GM18861 (cell line): ENCODE data around the gene CRHR2.
A peak's percentile ranks its signal among the peaks of the same experiment; 100 is the strongest.
"Not testable (repeated sequence)": the region's sequence is repeated elsewhere in the genome, so short reads cannot be mapped to it uniquely, and the experiment has no call there.

Experiments
- ATAC-seq: cut with Tn5 transposase; IDR thresholded peaks from one replicate; pipeline ENCODE4 v1.9.1; 2021; ENCODE audit not compliant: unreplicated experiment

CRHR2 gene

GRCh38 chr7:30682212-30683083, at the start of gene CRHR2:
CRHR2 (minus strand) TSS chr7:30682456; CDS start chr7:30682280, 176 bp downstream.
- ATAC-seq = no peak

DNA sequence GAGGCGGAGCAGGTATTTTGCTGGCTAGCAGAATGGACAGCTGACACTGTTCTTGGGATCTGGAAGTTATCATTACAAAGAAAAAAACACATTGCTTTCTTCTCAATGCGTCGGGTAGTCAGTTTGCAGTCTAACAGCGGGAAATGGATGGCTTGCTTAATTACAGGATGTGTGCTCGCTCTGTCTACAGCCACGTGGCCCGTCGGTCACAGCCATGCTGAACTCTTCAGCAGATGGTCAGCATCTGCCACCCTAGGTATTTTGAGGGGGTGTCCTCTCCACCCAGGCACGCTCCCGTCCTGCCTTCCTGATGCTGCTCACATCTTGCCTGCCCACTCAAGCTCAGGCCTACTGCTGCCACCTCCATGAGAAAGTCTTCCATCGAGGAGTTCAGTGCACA, 49.3 kb upstream of the CRHR2 start:
- no peak for ATAC-seq

DNA sequence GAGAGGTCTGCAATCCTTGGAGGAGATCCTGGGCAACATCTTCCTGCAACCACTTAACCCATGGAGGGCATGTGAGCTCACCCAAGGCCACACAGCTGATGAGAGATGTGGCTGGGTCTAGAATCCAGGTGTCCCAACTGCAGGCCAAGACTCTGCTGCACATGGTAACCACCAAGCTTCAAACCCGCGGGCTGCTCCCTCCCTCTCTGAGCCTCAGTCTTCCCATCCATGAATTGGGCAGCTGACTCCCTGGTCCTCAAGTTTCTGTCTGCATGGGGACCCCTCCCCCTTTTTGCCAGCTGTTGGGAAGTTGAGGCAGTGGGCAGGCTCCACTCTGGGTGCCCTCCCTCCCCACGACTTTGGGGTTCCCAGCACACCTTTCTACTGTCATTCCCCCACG, 48.7 kb upstream of the CRHR2 start:
- no peak for ATAC-seq

DNA sequence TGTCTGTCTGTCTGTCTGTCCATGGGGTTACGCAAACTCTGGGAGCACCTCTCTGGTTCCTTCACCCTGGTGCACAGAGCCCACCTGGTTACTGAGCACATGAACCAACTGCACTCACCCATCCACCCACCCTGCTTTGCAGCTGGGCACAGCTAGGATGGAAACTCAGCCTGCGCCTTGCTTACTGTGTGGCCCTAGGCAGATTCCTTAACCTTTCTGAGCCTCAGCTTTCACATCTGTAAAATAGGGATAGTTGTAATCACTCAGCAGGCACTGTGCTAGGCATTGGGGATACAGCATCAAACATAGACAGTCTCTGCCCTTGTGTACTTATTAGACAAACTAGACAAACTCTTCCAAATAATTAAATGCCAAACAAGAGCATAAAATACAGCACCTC, 47.8 kb upstream of the CRHR2 start:
- no peak for ATAC-seq

DNA sequence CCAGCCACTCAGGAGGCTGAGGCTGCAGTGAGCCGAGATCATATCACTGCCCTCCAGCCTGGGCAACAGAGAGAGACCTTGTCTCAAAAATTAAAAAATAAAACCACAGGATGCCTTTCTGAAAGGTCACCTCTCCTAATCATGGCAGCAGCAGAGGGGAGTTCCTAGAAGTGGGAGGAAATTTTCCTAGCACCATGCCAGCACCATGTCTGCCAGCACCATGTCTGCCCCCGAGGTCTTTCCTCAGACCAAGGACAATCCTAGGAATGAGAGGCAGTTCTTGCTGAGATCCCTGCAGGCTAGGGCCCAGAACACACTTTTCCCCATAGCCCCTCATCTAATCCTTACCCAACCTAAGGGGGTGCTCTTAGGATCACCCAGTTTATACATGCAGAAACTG, 47.4 kb upstream of the CRHR2 start:
- no peak for ATAC-seq

- no peak for ATAC-seq
Measured at GRCh38 chr7:30728591-30729100, 46.4 kb upstream of the CRHR2 start.

- ATAC-seq = peak; percentile 75
Measured at GRCh38 chr7:30727061-30727945, 45.0 kb upstream of the CRHR2 start.

DNA sequence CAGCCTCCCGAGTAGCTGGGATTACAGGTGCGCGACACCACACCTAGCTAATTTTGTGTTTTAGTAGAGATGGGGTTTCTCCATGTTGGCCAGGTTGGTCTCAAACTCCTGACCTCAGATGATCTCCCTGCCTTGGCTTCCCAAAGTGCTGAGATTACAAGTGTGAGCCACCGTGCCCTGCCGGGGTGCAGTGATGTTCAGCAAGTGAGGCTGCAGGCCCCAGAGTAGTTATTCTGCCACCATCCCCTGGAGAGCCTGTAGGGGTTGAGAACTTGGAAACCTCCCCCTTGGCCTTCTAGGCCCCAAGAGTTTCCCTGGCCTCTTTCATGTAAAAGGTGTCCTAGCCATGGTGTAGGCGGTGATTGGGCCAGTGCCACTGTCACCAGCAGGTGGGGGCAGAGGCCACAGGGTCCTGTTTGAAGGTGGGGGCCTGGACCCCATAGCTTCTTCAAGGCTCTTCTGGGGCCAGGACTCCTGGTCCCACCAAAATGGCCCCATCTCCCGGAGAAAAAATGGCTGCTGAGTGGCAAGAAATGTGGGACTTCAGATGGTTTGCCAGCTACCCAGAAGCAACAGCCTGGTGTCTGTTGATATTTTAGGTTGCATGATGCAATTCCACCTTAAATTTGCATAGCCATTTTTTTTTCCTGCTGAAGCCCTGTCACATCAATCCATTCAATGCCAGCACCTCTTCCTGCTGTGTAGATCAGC, 44.2 kb upstream of the CRHR2 start:
- ATAC-seq = no peak

GRCh38 chr7:30723776-30724175, 41.5 kb upstream of the CRHR2 start:
- no peak for ATAC-seq

DNA sequence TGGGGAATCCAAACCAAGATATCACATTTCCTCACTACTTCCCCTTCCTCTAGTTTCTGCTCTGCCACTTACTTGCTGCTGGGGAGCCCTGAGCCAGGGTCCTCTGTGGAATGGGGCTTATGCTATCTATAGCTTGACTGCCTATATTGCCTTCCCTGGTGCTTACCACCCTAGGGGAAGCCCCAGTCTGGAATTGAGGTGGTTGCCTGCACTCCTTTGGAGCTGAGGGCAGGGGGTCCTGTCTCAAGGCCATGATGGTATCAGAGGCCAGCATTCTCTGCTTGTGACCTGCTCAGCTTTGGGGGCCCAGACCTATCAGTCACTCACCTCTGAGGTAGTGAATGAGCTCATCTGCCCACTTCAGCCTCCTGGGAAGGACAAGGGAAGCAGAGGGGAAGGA, 40.4 kb upstream of the CRHR2 start:
- no peak for ATAC-seq

DNA sequence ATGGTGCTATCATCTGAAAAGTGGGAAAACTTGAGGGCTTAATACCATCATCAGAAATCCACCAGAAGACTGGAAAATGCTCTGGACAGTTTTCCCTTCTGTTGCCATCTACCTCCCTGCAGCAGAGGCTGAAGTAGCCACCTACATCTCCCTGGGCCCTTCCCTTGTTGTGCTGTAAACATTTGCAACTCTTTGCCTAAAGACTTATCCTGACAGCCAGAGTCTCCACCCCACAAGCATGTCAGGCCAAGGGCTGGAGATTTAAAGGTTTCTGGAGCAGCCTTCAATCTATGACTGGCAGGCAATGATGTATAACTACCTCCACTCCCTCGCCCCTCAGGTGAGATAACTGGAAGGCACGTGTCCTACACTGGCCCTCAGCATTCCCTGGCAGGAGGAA, 39.9 kb upstream of the CRHR2 start:
- ATAC-seq = no peak

DNA sequence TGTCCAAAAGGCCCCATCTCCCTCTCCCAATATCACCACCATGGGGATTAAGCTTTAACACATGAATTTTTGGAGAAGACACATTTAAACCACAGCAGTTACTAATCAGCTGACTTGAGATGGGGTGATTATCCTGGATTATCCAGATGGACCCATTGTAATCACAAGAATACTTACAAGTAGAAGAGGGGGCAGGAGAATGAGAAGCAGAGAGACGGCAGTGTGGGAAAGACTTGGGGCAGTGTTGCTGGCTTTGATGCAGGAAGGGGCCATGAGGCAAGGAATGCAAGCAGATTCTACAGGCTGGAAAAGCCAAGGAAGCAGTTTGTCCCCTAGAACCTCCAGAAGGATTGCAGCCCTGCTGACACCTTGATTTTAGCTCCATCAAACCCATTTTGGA, 39.0 kb upstream of the CRHR2 start:
- ATAC-seq = no peak

- not testable (repeated sequence) for ATAC-seq
Measured at GRCh38 chr7:30719434-30719833, 37.2 kb upstream of the CRHR2 start.

DNA sequence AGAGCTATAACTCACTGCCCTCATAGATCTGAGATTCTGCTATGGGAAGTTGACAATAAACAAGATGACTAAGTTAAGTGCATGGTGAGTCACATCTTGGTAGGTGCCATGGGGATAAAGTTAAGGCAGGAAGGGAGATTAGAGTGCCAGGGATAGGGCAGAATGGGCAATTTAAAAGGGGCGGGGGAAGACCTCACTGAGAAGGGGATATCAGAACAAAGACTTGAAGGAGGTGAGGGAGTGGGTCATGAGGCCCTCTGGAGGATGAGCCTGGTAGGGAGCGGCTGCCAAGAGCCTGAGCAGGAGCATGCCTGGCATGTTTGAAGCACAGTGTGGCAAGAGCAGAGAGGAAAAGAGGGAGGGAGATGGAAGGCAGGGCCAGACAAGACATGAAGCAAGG, 34.9 kb upstream of the CRHR2 start:
- no peak for ATAC-seq

DNA sequence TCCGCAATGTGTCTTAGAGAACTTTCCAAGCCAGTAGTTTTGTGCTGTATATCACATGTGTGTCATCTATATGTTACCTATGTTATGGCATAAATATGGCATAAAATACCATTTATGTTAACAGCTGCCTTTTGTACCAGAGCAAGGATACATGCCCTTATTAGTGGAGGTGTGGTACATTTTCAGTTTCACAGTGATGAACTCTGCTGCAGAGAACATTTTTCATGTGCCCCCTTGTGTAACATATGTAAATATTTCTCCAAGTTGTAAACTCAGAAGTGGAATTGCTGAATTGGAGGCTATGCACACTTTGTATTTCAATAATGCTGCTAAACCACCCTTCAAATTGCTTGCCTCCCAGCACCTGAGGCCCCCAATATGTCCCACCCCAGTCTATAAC, 31.9 kb upstream of the CRHR2 start:
- no peak for ATAC-seq

DNA sequence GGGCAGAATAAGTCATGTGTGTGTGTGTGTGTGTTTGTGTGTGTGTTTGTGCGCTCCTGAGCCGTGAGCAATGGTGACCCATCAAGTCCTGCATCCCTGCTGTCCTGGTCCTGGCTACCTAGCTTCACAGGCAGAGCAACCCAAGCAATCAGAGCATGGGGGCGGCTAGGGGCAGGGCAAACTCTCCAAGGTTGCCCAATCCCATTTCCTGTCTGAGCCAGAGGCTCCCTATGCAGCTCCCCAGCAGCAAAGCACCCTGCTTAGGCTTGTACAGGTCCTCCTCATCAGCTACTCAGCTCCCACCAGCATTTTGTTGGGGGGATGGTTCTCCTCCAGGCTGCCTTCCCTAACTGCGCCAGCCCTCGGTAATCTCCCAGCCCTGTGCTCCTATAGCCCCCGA, 31.1 kb upstream of the CRHR2 start:
- no peak for ATAC-seq

- no peak for ATAC-seq
Measured at GRCh38 chr7:30710669-30711068, 28.4 kb upstream of the CRHR2 start.

- ATAC-seq = no peak
Measured at GRCh38 chr7:30709549-30709948, 27.3 kb upstream of the CRHR2 start.

GRCh38 chr7:30708983-30709382, 26.7 kb upstream of the CRHR2 start:
- no peak for ATAC-seq

- no peak for ATAC-seq
Measured at GRCh38 chr7:30708412-30708811, 26.2 kb upstream of the CRHR2 start.
